Right lobe of liver (tissue), 4 donors: ENCODE data around the gene ALDH1B1.

ENCODE experiments used
- POLR2A ChIP-seq: fragments of 450-650 bp; IDR thresholded peaks from one replicate; pipeline ENCODE4 v1.6.1; 2017; ENCODE audit warnings: antibody characterized with exemption, mild to moderate bottlenecking
- TF ChIP-seq, protein P1 (sequence below), 4 donors: fragments of 200-600 bp in 3 of 4; fragments of 450-650 bp in 1 of 4; IDR thresholded peaks; one replicate each; pipeline versions ENCODE4 v1.5.1 to v1.8.0; 2016 to 2022; ENCODE audit warnings: antibody characterized with exemption in 4 of 4, mild to moderate bottlenecking in 2 of 4
- donor health status: DM: no; HTN: no; CAD: no.
- donor health status: DM: no; HTN: no; CAD: no.
- donor health status: DM: no; HTN: yes; CAD: no.

- TF ChIP-seq POLR2A, result no peak
- TF ChIP-seq, protein P1, sequence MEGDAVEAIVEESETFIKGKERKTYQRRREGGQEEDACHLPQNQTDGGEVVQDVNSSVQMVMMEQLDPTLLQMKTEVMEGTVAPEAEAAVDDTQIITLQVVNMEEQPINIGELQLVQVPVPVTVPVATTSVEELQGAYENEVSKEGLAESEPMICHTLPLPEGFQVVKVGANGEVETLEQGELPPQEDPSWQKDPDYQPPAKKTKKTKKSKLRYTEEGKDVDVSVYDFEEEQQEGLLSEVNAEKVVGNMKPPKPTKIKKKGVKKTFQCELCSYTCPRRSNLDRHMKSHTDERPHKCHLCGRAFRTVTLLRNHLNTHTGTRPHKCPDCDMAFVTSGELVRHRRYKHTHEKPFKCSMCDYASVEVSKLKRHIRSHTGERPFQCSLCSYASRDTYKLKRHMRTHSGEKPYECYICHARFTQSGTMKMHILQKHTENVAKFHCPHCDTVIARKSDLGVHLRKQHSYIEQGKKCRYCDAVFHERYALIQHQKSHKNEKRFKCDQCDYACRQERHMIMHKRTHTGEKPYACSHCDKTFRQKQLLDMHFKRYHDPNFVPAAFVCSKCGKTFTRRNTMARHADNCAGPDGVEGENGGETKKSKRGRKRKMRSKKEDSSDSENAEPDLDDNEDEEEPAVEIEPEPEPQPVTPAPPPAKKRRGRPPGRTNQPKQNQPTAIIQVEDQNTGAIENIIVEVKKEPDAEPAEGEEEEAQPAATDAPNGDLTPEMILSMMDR (IDR thresholded peaks at IDR 0.05), result no peak
Measured at GRCh38 chr9:38440516-38440915, 48.0 kb downstream of the ALDH1B1 start.
